NCI-H1105 (cell line): Measurements from ENCODE around the gene SPECC1.
"Not testable (repeated sequence)": the region's sequence is repeated elsewhere in the genome, so short reads cannot be mapped to it uniquely, and the experiment has no call there.

Source experiments
- DNase-seq: peaks from one replicate; lab custom pipeline; 2025; lab: John Stamatoyannopoulos, UW

The SPECC1 gene

GRCh38 chr17:20235747-20236146, 226.6 kb downstream of the SPECC1 start:
- no peak for DNase-seq

DNA sequence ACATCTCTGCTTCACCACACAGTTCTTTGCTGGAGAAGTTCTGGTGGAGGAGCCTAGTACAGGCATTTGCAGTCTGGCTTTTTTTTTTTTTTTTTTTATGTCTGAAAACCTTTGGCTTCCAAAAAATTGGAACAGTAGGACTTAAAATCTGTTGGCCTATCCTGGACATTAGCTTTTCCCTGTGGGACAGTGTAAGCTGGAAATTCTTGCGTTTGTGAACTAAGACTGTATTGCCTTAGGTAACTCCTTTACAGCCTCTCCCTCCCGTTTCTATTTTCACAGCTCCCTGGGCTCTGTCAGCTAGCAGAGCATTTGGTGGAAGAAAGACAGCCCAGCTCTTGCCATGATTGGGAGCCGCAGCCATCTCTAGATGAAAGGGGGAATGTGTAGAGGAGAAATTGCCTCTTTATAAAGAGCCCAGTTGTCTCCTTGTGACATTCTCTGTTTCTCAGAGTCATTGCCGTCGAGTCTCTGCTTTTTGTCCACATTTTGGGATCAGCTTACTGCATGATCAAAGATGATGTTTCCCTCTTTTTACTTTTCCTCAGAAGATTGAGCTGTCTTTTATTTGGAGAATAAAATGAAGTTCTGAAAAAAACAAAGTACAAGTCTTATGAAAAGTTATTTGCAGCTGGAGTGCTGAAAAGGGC, 227.5 kb downstream of the SPECC1 start:
- DNase-seq: no peak

DNA sequence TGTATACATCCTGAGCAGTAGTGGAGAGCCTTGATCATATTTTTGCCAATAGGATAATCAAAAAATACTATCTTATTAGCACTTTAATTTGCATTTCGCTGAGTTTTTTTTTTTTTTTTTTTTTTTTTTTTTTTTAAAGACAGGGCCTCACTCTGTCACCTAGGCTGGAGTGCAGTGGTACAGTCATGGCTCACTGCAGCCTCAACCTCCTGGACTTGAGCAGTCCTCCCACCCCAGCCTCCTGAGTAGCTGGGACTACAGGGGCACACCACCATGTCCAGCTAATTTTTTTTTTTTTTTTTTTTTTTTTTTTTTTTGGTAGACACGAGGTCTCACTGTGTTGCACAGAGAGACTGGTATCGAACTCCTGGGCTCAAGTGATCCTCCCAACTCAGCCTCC, 230.6 kb downstream of the SPECC1 start:
- not testable (repeated sequence) for DNase-seq

- no peak for DNase-seq
These were observed 232.7 kb downstream of the SPECC1 start for GRCh38 chr17:20241855-20242254.

DNA sequence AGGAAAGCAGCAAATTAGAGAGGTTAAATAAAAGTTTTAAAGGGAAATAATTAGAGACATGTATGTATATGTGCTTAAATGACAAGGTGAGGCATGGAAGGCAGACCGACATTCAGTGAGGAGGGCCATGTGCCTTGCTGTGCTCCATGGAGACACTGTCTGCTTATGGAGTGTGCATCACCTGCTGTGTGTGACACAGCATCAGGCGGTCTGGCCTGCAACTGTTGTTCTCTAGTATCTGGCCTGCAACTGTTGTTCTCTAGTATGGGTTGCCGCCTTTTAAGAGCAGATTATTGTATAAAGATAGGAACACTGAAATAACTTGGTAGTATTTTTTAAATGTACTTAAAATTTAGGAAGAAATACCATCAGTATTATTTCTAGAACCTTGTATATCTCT, 233.1 kb downstream of the SPECC1 start:
- DNase-seq: no peak

DNA sequence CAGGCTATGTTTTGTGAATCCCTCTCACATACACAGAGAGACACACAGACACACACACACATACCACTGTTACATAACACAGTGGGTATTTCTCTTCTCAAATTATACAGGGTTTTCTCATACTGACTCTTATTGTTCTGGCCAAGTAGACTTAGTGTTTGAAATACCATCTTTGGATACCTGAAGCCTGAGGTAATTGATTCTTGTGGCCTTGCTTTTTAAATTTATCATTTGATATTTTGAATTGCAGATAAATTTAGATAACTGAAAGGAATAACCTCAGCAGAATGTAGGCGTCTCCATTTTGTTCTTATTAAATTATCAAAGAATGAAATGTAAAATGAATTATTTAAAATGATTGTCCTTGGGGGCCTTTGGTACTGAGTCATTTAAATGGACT, 234.4 kb downstream of the SPECC1 start:
- no peak for DNase-seq

DNA sequence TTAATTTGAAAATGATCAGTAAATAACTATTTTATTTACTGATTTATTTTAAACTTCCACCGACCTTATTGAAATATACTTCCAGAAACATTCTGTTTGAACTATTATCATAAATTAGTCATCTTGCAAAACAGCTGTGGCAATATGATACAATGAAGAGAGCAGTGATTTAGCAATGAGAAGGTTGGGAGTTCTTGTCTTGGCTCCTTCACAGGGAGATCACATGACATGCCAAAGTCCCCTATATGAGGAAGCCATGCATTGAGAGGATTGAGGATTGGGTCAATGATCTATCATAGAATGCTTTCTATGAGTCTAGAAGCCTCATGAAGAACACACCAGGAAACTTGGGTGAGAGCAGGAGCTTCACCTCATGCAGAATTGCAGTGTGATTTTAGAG, 235.5 kb downstream of the SPECC1 start:
- DNase-seq: no peak

DNA sequence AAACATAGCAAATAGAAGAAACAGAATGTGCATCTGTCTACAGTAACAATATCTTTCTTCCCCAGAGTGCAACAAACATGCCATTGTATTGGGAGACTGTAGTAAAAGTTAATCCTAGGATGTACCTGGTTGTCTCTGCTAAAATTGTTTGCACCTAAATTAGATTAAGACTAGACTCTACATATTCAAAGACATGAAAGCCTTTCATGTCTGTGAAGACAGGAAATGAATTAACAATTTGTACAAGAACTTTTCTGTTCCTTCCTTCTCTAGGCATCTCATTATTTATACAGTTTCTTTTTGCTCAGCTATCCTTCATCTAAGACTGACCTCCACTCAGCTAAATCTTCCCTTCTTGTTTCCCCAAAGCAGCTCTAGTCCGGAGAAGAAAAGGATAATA, 237.5 kb downstream of the SPECC1 start:
- DNase-seq: no peak

DNA sequence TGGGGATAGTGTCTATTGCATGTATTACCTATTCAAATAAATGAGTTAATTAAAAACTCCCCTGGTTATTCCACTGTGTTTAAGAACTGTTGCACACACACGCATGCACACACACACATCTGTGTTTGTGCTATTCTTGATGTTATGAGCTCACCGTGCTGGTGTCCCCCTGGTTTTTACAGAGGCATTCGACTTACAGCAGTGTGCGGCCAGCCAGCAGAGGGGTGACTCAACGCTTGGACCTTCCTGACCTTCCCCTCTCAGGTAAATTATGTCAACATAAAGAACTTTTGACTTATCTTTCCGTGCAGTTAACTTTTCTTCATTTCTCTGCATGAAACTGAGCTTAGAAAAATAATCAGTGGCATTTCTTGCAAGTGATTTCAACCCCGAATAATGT, 244.2 kb downstream of the SPECC1 start:
- DNase-seq: no peak

GRCh38 chr17:20254541-20254940, 245.4 kb downstream of the SPECC1 start:
- no peak for DNase-seq

DNA sequence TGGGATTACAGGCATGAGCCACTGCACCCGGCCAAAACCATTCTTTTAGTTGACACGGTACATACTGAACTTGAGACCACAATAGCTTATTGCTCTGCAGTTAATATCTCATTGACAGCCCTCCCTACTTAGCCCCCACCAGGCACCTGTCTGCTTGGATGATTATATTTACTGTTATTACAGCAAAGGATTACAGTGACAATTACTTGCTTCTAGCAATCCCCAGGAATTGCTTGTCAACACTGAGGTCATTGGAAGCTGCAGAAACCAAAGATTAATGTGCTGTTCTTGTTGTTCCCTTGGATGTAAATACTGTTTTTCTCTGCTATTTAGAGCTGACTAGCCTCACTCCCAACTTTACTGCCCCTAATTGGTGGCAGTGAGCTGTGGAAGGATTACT, 247.0 kb downstream of the SPECC1 start:
- no peak for DNase-seq

DNA sequence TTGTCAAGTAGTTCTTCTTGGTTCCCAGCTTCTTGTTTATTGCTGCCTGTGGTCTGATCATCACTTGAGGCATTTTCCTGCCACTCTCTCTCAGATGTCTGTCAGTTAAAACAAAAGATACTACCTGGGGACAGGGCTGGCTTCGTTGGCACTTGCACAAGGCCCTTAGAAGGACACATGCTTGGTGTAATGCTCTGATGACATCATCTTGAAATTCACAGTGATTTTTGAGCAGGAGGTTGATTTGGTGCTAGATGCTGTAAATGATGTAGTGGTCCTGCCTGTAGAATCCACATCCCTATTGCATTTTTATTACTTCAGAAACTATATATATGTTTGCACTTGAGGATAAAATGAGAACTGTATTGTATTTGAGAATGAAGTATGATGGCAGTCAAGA, 247.8 kb downstream of the SPECC1 start:
- DNase-seq: no peak

DNA sequence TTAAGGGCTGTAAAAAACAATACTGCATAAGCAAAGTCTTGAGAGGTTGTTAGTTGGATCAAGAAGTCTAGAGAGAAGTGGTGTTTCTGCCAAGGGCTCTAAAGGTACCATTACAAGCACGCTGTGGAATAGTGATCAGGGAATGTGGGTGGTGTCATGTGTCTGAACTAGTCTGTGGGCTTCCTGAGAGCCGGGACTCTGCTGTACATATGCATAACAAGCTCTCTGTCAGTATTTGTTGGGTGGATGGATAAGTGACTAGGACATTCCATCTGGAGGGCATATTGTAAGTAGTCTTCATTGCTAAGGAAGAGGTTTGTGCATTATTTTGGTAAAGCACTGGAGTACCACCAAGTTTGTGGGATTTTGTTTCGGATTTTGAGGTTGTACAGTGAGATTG, 248.6 kb downstream of the SPECC1 start:
- no peak for DNase-seq

GRCh38 chr17:20259668-20260067, 250.5 kb downstream of the SPECC1 start:
- no peak for DNase-seq

DNA sequence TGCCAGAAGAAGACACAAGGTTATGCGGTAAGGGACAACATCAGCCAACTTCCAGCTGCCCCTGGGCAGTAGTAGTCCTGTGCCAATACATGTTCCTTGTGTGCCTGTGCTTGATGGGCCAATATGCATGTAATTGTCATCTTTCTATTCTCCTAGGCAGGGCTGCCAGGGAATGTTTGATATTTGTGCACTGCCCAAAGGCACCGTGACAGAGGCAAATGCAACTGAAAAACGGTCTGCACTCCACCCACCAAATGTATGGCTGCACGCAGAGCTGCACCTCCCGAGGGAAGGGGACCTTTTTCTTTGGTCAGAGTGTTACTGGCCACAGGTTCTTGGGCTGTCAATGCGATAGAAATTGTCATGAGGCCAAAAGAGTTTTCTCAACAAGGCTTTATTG, 251.1 kb downstream of the SPECC1 start:
- DNase-seq: no peak

DNA sequence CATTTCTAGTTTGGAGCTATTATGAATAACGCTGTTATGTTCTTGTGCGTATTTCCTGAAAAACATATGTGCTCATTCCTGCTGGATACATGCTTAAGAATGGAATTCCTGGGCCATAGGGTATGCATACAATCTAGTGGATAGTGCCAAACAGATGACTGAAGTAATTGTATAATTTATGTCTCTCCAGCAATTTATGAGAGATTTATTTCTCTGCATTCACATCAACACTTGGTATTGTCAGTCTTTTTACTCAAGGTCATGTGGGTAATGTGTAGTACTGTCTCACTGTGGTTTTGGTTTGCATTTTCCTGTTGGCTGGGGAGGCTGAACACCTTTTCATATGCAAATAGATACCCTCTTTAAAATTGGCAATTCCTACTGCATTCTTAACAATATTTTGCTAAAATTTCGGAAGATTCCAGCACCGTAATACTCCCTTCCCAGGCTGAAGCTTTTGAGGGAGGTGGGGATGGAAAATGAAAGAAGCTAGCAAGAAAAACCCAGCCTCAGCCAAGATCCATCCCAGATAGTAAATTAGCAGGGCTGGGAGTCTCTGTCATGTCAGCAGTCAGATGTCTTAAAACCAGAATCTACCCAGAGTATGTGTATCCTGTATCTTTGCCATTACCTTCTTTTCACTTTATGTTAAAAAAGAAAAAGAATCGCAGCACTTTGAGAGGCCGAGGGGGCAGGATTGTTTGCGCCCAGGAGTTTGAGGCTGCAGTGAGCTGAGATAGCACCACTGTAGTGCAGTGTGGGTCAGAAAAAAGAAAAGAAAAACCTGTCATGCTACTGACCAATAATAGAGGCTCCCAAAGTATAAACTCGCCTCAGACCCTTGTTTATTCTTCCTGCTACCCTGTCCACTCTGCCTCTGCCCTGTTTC, 253.3 kb downstream of the SPECC1 start:
- no peak for DNase-seq

DNA sequence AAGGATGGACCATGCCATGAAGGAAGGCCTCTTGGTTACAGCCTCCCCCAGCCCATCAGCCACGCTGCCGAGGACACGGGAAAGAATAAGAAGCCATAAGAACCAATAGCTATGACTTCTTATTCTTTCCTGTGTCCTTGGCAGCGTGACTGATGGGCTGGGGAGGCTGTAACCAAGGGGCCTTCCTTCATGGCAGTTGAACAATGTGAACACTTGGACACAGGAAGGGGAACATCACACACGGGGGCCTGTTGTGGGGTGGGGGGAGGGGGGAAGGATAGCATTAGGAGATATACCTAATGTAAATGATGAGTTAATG, 253.9 kb downstream of the SPECC1 start:
- DNase-seq: not testable (repeated sequence)

GRCh38 chr17:20263595-20263994, 254.4 kb downstream of the SPECC1 start:
- DNase-seq: no peak

GRCh38 chr17:20264996-20265395, 255.8 kb downstream of the SPECC1 start:
- DNase-seq: no peak

- peak; percentile 81 for DNase-seq
These were observed 257.8 kb downstream of the SPECC1 start for GRCh38 chr17:20266806-20267458.

GRCh38 chr17:20267459-20267842, 258.3 kb downstream of the SPECC1 start:
- DNase-seq: peak; percentile 5

- no peak for DNase-seq
These were observed 261.2 kb downstream of the SPECC1 start for GRCh38 chr17:20270369-20270768.

- DNase-seq: no peak
These were observed 262.0 kb downstream of the SPECC1 start for GRCh38 chr17:20271011-20271610.
